Neural cell (in vitro differentiated cells): Measurements from ENCODE around the gene TBX18. TPM values are rescaled to one million over a fixed set of nuclear protein-coding genes. Genes with fewer than 3 reads are reported as not detected.

Experiments used
- H2AFZ ChIP-seq: fragments of 200-600, 300-800 bp; sonication (generic), shearing (Covaris generic); 2 replicates; pipeline ENCODE4 v1.6.0; 2014; ENCODE audit warnings: low read depth, mild to moderate bottlenecking, antibody characterized with exemption, low read length, moderate library complexity
- H3F3A ChIP-seq: fragments of 200-600 bp; shearing (Covaris generic); 2 replicates; pipeline ENCODE4 v1.6.1; 2016; ENCODE audit warnings: mild to moderate bottlenecking, moderate library complexity, mixed read lengths, antibody characterized with exemption, low read length; ENCODE audit not compliant: insufficient read depth, poor library complexity, severe bottlenecking
- H3K27ac ChIP-seq: fragments of 200-600, 300-800 bp; sonication (generic), shearing (Covaris generic); 2 replicates; pipeline ENCODE4 v1.5.1; 2014; ENCODE audit warnings: mild to moderate bottlenecking, low read length, moderate library complexity
- H3K27me3 ChIP-seq: fragments of 300-800, 200-600 bp; sonication (generic), shearing (Covaris generic); 2 replicates; pipeline ENCODE4 v1.6.0; 2014; ENCODE audit warnings: mild to moderate bottlenecking, low read depth, low read length, moderate library complexity; ENCODE audit not compliant: insufficient read depth
- H3K36me3 ChIP-seq: fragments of 300-800, 200-600 bp; sonication (generic), shearing (Covaris generic); 2 replicates; pipeline ENCODE4 v1.5.1; 2014; ENCODE audit warnings: mild to moderate bottlenecking, antibody characterized with exemption, low read length, moderate library complexity; ENCODE audit not compliant: insufficient read depth
- H3K4me2 ChIP-seq: fragments of 300-800, 200-600 bp; sonication (generic), shearing (Covaris generic); 2 replicates; pipeline ENCODE4 v1.6.0; 2014; ENCODE audit warnings: mild to moderate bottlenecking, low read length
- H3K4me3 ChIP-seq: fragments of 300-800, 200-600 bp; sonication (generic), shearing (Covaris generic); 2 replicates; pipeline ENCODE4 v1.5.1; 2014; ENCODE audit warnings: mild to moderate bottlenecking, low read length, moderate library complexity
- H3K79me2 ChIP-seq: fragments of 200-600 bp; shearing (Covaris generic); replicated peaks from 2 replicates; pipeline ENCODE4 v1.6.0; 2014; ENCODE audit warnings: mild to moderate bottlenecking, low read length, moderate library complexity; ENCODE audit not compliant: insufficient read depth
- H3K9ac ChIP-seq: fragments of 300-800, 200-600 bp; sonication (generic), shearing (Covaris generic); 2 replicates; pipeline ENCODE4 v1.6.1; 2016; ENCODE audit warnings: mild to moderate bottlenecking, low read length, mixed read lengths
- H3K9me2 ChIP-seq: fragments of 200-600 bp; shearing (Covaris generic); 2 replicates; pipeline ENCODE4 v1.6.1; 2016; ENCODE audit warnings: mild to moderate bottlenecking, low read length, mixed read lengths; ENCODE audit not compliant: insufficient read depth
- H3K9me3 ChIP-seq: fragments of 200-600, 300-800 bp; sonication (generic), shearing (Covaris generic); 2 replicates; pipeline ENCODE4 v1.6.1; 2016; ENCODE audit warnings: mild to moderate bottlenecking, mixed run types, low read length, moderate library complexity, mixed read lengths
- H4K20me1 ChIP-seq: fragments of 200-600 bp; shearing (Covaris generic); 2 replicates; pipeline ENCODE4 v1.6.1; 2016; ENCODE audit warnings: mild to moderate bottlenecking, mixed run types; ENCODE audit not compliant: insufficient read depth
- CTCF ChIP-seq: fragments of 450-650 bp; IDR thresholded peaks from 2 replicates; pipeline ENCODE4 v1.5.1; 2014; ENCODE audit warnings: antibody characterized with exemption, mild to moderate bottlenecking, moderate library complexity; ENCODE audit not compliant: poor library complexity, severe bottlenecking
- EP300 ChIP-seq: fragments of 450-650 bp; conservative IDR thresholded peaks from 2 replicates; pipeline ENCODE4 v1.6.1; 2014; ENCODE audit warnings: antibody characterized with exemption, mild to moderate bottlenecking, moderate library complexity; ENCODE audit not compliant: poor library complexity, severe bottlenecking
- EZH2 ChIP-seq: fragments of 200-600, 300-800 bp; shearing (Covaris generic), sonication (generic); IDR thresholded peaks from 2 replicates; pipeline ENCODE4 v1.6.1; 2014; ENCODE audit warnings: antibody characterized with exemption, low read length, borderline replicate concordance, mild to moderate bottlenecking; ENCODE audit not compliant: insufficient read depth, poor library complexity, severe bottlenecking
- MXI1 ChIP-seq: fragments of 450-650 bp; conservative IDR thresholded peaks from 2 replicates; pipeline ENCODE4 v1.6.1; 2014; ENCODE audit warnings: antibody characterized with exemption, mild to moderate bottlenecking; ENCODE audit not compliant: poor library complexity, severe bottlenecking
- POLR2AphosphoS5 ChIP-seq: IDR thresholded peaks from 2 replicates; pipeline ENCODE4 v1.6.1; 2012
- RAD21 ChIP-seq: fragments of 450-650 bp; conservative IDR thresholded peaks from 2 replicates; pipeline ENCODE4 v1.6.1; 2014; ENCODE audit warnings: antibody characterized with exemption, mild to moderate bottlenecking, moderate library complexity
- REST ChIP-seq: IDR thresholded peaks from 2 replicates; pipeline ENCODE4 v1.6.1; 2012; ENCODE audit warnings: borderline replicate concordance
- SMC3 ChIP-seq: fragments of 450-650 bp; conservative IDR thresholded peaks from 2 replicates; pipeline ENCODE4 v1.6.1; 2014; ENCODE audit warnings: antibody characterized with exemption, mild to moderate bottlenecking, moderate library complexity; ENCODE audit not compliant: poor library complexity
- TAF1 ChIP-seq: IDR thresholded peaks from 2 replicates; pipeline ENCODE4 v1.6.1; 2012; ENCODE audit warnings: low read depth
- polyA plus RNA-seq: library from polyadenylated mRNA; depleted of rRNA; stranded (reverse); fragments of >200 nt; gene quantifications from 2 replicates; pipeline ENCODE4 v1.2.3, GENCODE V29; 2014

Gene TBX18
- polyA plus RNA-seq, 1 donor from 2014 or later = not detected

- Histone ChIP-seq H3K27me3 (no peaks in the 10 kb centered on the region), H3K4me2 (no peak overlapping the region), H3K9ac (no peak overlapping the region), H2AFZ (no peak overlapping the region), H3K27ac (no peak overlapping the region), H3K36me3 (no peaks in the 10 kb centered on the region), H3K9me2 (no peaks in the 10 kb centered on the region), H3K4me3 (no peak overlapping the region), H3K79me2 (no peaks in the 10 kb centered on the region), H3F3A (no peaks in the 10 kb centered on the region), H3K9me3 (no peaks in the 10 kb centered on the region), H4K20me1 (no peaks in the 10 kb centered on the region)
- TF ChIP-seq EZH2 = no peak
- no peak for TF ChIP-seq RAD21
- TF ChIP-seq EP300 = no peak
- no peak for TF ChIP-seq SMC3
- TF ChIP-seq MXI1 = no peak
- TF ChIP-seq CTCF = no peak
Measured at GRCh38 chr6:84651583-84651982, 112.8 kb downstream of the TBX18 start.

GRCh38 chr6:84648444-84648843, 116.0 kb downstream of the TBX18 start:
- no peak overlapping the region for H3K9ac ChIP-seq
- H3K4me2 ChIP-seq = no peak overlapping the region
- no peaks in the 10 kb centered on the region for H3K79me2 ChIP-seq
- H3K4me3 ChIP-seq = no peak overlapping the region
- no peaks in the 10 kb centered on the region for H3K36me3 ChIP-seq
- H3K27ac ChIP-seq = no peak overlapping the region
- H3K9me2 ChIP-seq = no peaks in the 10 kb centered on the region
- H3F3A ChIP-seq = no peaks in the 10 kb centered on the region
- TF ChIP-seq CTCF = no peak
- TF ChIP-seq POLR2AphosphoS5 = no peak
- TF ChIP-seq EZH2 = no peak
- TF ChIP-seq EP300 = no peak
- TF ChIP-seq MXI1 = no peak
- TF ChIP-seq SMC3 = no peak
- no peak for TF ChIP-seq REST
- TF ChIP-seq TAF1 = no peak
- no peak for TF ChIP-seq RAD21
- H3K9me3 ChIP-seq = no peaks in the 10 kb centered on the region
- H3K27me3 ChIP-seq = no peaks in the 10 kb centered on the region
- no peak overlapping the region for H2AFZ ChIP-seq
- H4K20me1 ChIP-seq = no peaks in the 10 kb centered on the region
